Activated CD8-positive, alpha-beta T cell treated with anti-CD3 and anti-CD28 coated beads, Interleukin-2, amount 10 ng/mL, durations not matched to agents 7 days and 5 days (primary cell): ENCODE measurements around the gene HSPA12B. TPM values are rescaled to one million over a fixed set of nuclear protein-coding genes. Genes with fewer than 3 reads are reported as not detected.

Experiments used
- ATAC-seq: fragments of 150-1000 bp; cut with Tn5 transposase; one replicate; pipeline ENCODE4 v1.10.0; 2021; ENCODE audit warnings: moderate library complexity
- CTCF ChIA-PET: fragments of 350-600 bp; sonication (Branson Sonifier 250); formaldehyde crosslinking; loops from one replicate; lab custom pipeline; 2021; ENCODE audit warnings: antibody characterized with exemption; lab: Charles Lee
- POLR2A ChIA-PET: fragments of 350-600 bp; sonication (Branson Sonifier 250); formaldehyde crosslinking; loops from one replicate; lab custom pipeline; 2021; ENCODE audit warnings: antibody characterized with exemption; lab: Charles Lee
- DNase-seq: peaks from one replicate; pipeline ENCODE4 v3.0.0-alpha.2; 2020
- H3K27ac Mint-ChIP-seq: one replicate; pipeline ENCODE4 v1.8.0; 2021; ENCODE audit warnings: mild to moderate bottlenecking, mixed read lengths
- H3K27me3 Mint-ChIP-seq: one replicate; pipeline ENCODE4 v1.8.0; 2021; ENCODE audit warnings: low read depth, mixed read lengths
- H3K36me3 Mint-ChIP-seq: one replicate; pipeline ENCODE4 v1.8.0; 2021; ENCODE audit warnings: low read depth, mixed read lengths
- H3K4me1 Mint-ChIP-seq: one replicate; pipeline ENCODE4 v1.8.0; 2021; ENCODE audit warnings: low read depth, mixed read lengths
- H3K4me3 Mint-ChIP-seq: one replicate; pipeline ENCODE4 v1.8.0; 2021; ENCODE audit warnings: mild to moderate bottlenecking, mixed read lengths
- H3K9me3 Mint-ChIP-seq: one replicate; pipeline ENCODE4 v1.8.0; 2022; ENCODE audit warnings: mixed read lengths; ENCODE audit not compliant: insufficient read depth
- total RNA-seq, 2 experiments: library from RNA; stranded (reverse); gene quantifications; one replicate each; pipeline ENCODE4 v1.2.3, GENCODE V29; 2021

Gene HSPA12B
- total RNA-seq = not detected

- no peak within 1 kb of the TSS for H3K27ac Mint-ChIP-seq
- no peaks in the 10 kb centered on the region for H3K36me3 Mint-ChIP-seq
- H3K4me3 Mint-ChIP-seq = no peak within 1 kb of the TSS
- no peaks in the 10 kb centered on the region for H3K9me3 Mint-ChIP-seq
- H3K4me1 Mint-ChIP-seq = peaks cover 4% of the 10 kb centered on the region
- POLR2A ChIA-PET = no interaction called here
- CTCF ChIA-PET = interaction anchor here (1.2 kb wide), 1 partner anchor 22 kb away, joined by 3 read pairs; no protein-coding TSS in a partner anchor
- DNase-seq (no peak), ATAC-seq (no peak)
- H3K27me3 Mint-ChIP-seq = peaks cover 43% of the 10 kb centered on the region
These were observed at the start of gene HSPA12B for GRCh38 chr20:3732327-3733118. HSPA12B (plus strand) TSS chr20:3732685; CDS start chr20:3738675, 5,990 bp downstream.

GRCh38 chr20:3685341-3685740 lies 47.1 kb upstream of the HSPA12B start:
- no peak overlapping the region for H3K27ac Mint-ChIP-seq
- H3K4me1 Mint-ChIP-seq = no peaks in the 10 kb centered on the region
- H3K9me3 Mint-ChIP-seq = no peaks in the 10 kb centered on the region
- H3K27me3 Mint-ChIP-seq = peaks cover 42% of the 10 kb centered on the region
- no peak overlapping the region for H3K4me3 Mint-ChIP-seq
- DNase-seq = no peak
- no peak for ATAC-seq
- H3K36me3 Mint-ChIP-seq = no peaks in the 10 kb centered on the region
- ChIA-PET POLR2A (no interaction called here), CTCF (interaction anchor here (0.9 kb wide), 1 partner anchor 26 kb away, joined by 3 read pairs; no protein-coding TSS in a partner anchor)

- ChIA-PET CTCF (interaction anchor here (1.1 to 2.5 kb wide), 2 partner anchors 10 to 24 kb away, joined by 7 read pairs; no protein-coding TSS in a partner anchor), POLR2A (interaction anchor here (0.6 kb wide), 1 partner anchor 1462 kb away, joined by 4 read pairs; no protein-coding TSS in a partner anchor)
- Mint-ChIP-seq H3K27me3 (peaks cover 32% of the 10 kb centered on the region), H3K4me1 (no peaks in the 10 kb centered on the region), H3K36me3 (no peaks in the 10 kb centered on the region), H3K4me3 (no peak overlapping the region), H3K27ac (no peak overlapping the region), H3K9me3 (no peaks in the 10 kb centered on the region)
- DNase-seq = no peak
- no peak for ATAC-seq
These were observed 46.1 kb upstream of the HSPA12B start for GRCh38 chr20:3686421-3686820.

- no peaks in the 10 kb centered on the region for H3K9me3 Mint-ChIP-seq
- H3K4me1 Mint-ChIP-seq = no peaks in the 10 kb centered on the region
- H3K27ac Mint-ChIP-seq = no peak overlapping the region
- H3K27me3 Mint-ChIP-seq = peaks cover 29% of the 10 kb centered on the region
- H3K4me3 Mint-ChIP-seq = no peak overlapping the region
- ChIA-PET POLR2A (no interaction called here), CTCF (interaction anchor here (1.1 to 2.5 kb wide), 2 partner anchors 10 to 24 kb away, joined by 7 read pairs; no protein-coding TSS in a partner anchor)
- H3K36me3 Mint-ChIP-seq = no peaks in the 10 kb centered on the region
- DNase-seq (no peak), ATAC-seq (no peak)
These were observed 45.6 kb upstream of the HSPA12B start for GRCh38 chr20:3686867-3687321.

- H3K27me3 Mint-ChIP-seq = peaks cover 25% of the 10 kb centered on the region
- ATAC-seq = no peak
- H3K9me3 Mint-ChIP-seq = no peaks in the 10 kb centered on the region
- no peak overlapping the region for H3K27ac Mint-ChIP-seq
- no peaks in the 10 kb centered on the region for H3K36me3 Mint-ChIP-seq
- no peak overlapping the region for H3K4me3 Mint-ChIP-seq
- POLR2A ChIA-PET = no interaction called here
- no peaks in the 10 kb centered on the region for H3K4me1 Mint-ChIP-seq
- CTCF ChIA-PET = interaction anchor here (1.1 to 2.5 kb wide), 2 partner anchors 11 to 23 kb away, joined by 7 read pairs; no protein-coding TSS in a partner anchor
- no peak for DNase-seq
These were observed 44.8 kb upstream of the HSPA12B start for GRCh38 chr20:3687655-3688054.

- no peak overlapping the region for H3K4me3 Mint-ChIP-seq
- no peaks in the 10 kb centered on the region for H3K36me3 Mint-ChIP-seq
- H3K4me1 Mint-ChIP-seq = no peaks in the 10 kb centered on the region
- H3K9me3 Mint-ChIP-seq = no peaks in the 10 kb centered on the region
- DNase-seq (no peak), ATAC-seq (no peak)
- H3K27me3 Mint-ChIP-seq = peaks cover 10% of the 10 kb centered on the region
- ChIA-PET CTCF (interaction anchor here (0.8 to 1.2 kb wide), 2 partner anchors 13 to 21 kb away, joined by 3 to 5 read pairs; no protein-coding TSS in a partner anchor), POLR2A (no interaction called here)
- no peak overlapping the region for H3K27ac Mint-ChIP-seq
These were observed 42.5 kb upstream of the HSPA12B start for GRCh38 chr20:3689978-3690377.

GRCh38 chr20:3690413-3690812 lies 42.1 kb upstream of the HSPA12B start:
- H3K9me3 Mint-ChIP-seq = no peaks in the 10 kb centered on the region
- H3K4me1 Mint-ChIP-seq = no peaks in the 10 kb centered on the region
- no peak for DNase-seq
- POLR2A ChIA-PET = no interaction called here
- CTCF ChIA-PET = interaction anchor here (1.2 kb wide), 1 partner anchor 21 kb away, joined by 5 read pairs; no protein-coding TSS in a partner anchor
- no peaks in the 10 kb centered on the region for H3K36me3 Mint-ChIP-seq
- no peak overlapping the region for H3K27ac Mint-ChIP-seq
- ATAC-seq = no peak
- H3K4me3 Mint-ChIP-seq = no peak overlapping the region
- H3K27me3 Mint-ChIP-seq = peaks cover 8% of the 10 kb centered on the region

- H3K36me3 Mint-ChIP-seq = no peaks in the 10 kb centered on the region
- H3K4me3 Mint-ChIP-seq = no peak overlapping the region
- H3K9me3 Mint-ChIP-seq = no peaks in the 10 kb centered on the region
- ATAC-seq = no peak
- H3K27me3 Mint-ChIP-seq = peaks cover 2% of the 10 kb centered on the region
- ChIA-PET CTCF (no interaction called here), POLR2A (no interaction called here)
- H3K27ac Mint-ChIP-seq = no peak overlapping the region
- H3K4me1 Mint-ChIP-seq = no peaks in the 10 kb centered on the region
- DNase-seq = no peak
These were observed 41.2 kb upstream of the HSPA12B start for GRCh38 chr20:3691306-3691705.

GRCh38 chr20:3691897-3692296 lies 40.6 kb upstream of the HSPA12B start:
- Mint-ChIP-seq H3K36me3 (no peaks in the 10 kb centered on the region), H3K27ac (no peak overlapping the region), H3K27me3 (no peaks in the 10 kb centered on the region), H3K4me3 (no peak overlapping the region), H3K9me3 (no peaks in the 10 kb centered on the region), H3K4me1 (no peaks in the 10 kb centered on the region)
- ATAC-seq = no peak
- POLR2A ChIA-PET = no interaction called here
- DNase-seq = no peak
- CTCF ChIA-PET = interaction anchor here (1.7 kb wide), 1 partner anchor 15 kb away, joined by 6 read pairs; no protein-coding TSS in a partner anchor

- DNase-seq (no peak), ATAC-seq (no peak)
- CTCF ChIA-PET = interaction anchor here (0.6 to 1.7 kb wide), 2 partner anchors 16 to 49 kb away, joined by 3 to 6 read pairs; no protein-coding TSS in a partner anchor
- Mint-ChIP-seq H3K27me3 (no peaks in the 10 kb centered on the region), H3K9me3 (no peaks in the 10 kb centered on the region), H3K4me1 (no peaks in the 10 kb centered on the region), H3K4me3 (no peak overlapping the region), H3K27ac (no peak overlapping the region), H3K36me3 (no peaks in the 10 kb centered on the region)
- POLR2A ChIA-PET = no interaction called here
These were observed 39.7 kb upstream of the HSPA12B start for GRCh38 chr20:3692706-3693294.

GRCh38 chr20:3693376-3693775 lies 39.1 kb upstream of the HSPA12B start:
- no peaks in the 10 kb centered on the region for H3K27me3 Mint-ChIP-seq
- no peak overlapping the region for H3K27ac Mint-ChIP-seq
- no peaks in the 10 kb centered on the region for H3K4me1 Mint-ChIP-seq
- POLR2A ChIA-PET = no interaction called here
- ATAC-seq (no peak), DNase-seq (no peak)
- H3K36me3 Mint-ChIP-seq = no peaks in the 10 kb centered on the region
- no peak overlapping the region for H3K4me3 Mint-ChIP-seq
- CTCF ChIA-PET = interaction anchor here (1.7 to 7.8 kb wide), 2 partner anchors 17 kb away, joined by 6 to 48 read pairs; no protein-coding TSS in a partner anchor
- H3K9me3 Mint-ChIP-seq = no peaks in the 10 kb centered on the region
